Eye (tissue), 1 donor: ENCODE data around the gene AGXT2.
"Not testable (repeated sequence)": the region's sequence is repeated elsewhere in the genome, so short reads cannot be mapped to it uniquely, and the experiment has no call there.

Experiments
- DNase-seq: peaks from one replicate; pipeline ENCODE4 v3.0.0-alpha.2; 2015

AGXT2 gene

DNA sequence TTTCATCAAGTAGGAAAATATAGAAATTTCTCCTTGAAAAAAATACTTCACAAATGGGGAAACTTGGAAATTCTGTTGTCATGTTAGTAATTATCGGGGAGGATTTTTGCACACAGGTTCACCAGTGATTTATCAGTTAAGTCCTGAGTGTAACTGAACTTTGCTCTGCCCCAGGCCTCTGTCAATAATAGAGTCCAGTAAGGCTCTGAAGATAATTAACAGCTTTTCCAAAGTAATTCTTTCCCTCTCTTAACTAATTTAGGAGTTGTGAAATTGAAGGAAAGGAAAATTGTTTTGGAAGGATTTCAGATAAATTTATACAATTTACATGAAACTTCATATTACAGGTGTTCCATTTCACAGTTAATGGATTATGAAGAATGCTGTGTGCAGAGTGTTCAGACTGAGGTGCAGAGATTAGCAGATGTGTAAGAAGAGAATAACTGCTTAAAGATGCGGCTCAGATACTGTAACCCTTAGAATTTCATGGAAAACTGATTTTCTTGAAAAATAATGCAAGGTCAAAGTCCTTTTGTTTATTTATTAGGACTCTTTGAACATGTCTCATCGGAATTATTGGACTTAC is 2.9 kb upstream of the AGXT2 start:
- no peak for DNase-seq

DNA sequence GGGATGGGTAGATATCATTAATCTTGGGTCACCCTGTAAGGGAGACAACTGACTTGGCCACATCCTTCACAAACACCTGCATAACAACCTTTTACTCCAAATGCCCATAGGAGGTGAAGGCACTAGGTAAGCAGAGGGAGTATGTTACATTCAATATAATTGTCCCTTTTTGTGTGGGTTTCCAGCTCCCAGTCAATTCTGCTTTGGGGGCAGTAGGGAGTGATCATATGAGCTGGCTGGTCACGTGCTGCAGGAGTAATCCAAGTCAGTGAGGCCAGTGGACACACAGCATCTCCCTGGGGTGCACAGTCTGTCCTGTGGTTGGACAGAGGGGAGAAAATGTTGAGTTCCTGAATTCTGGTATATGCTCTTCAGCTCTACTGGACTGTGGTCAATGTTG is 1.2 kb upstream of the AGXT2 start:
- no peak for DNase-seq

DNA sequence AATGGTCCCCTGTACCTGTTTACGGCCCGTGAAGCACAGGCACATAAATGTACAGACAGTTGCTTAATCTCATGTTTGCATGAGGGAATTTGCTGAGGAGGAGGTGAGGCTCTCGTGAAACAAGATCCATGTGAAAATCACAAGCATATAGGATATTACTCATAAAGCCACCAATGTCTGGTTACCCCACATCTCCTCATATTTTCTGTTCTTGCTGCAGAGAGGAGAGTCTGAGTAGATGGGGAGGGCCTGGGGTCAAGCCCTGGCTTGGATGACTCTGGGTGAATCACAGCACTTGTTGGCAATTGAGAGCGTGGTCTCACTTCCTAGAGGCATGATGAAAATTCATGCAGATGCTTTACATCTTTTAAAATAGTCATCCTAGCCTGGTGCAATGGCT is 975 bp downstream of the AGXT2 start:
- no peak for DNase-seq

DNA sequence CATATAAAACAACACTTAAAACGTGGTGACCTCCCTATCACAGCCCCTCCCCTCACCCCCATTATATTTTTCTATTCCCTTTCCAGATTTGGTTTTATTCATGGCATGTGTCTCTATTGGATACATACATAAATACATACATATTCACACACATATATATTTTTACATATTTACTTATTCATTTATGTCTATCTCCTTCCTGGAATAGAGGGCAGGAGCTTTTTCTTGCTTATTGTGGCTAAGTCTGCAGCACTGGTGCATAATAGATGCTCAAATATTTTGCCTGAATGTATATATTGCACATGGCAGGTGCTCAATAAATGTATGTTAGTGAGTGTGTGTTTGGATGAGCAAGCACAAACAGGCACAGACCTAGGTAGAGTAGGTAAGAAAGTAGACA is 2.5 kb downstream of the AGXT2 start:
- DNase-seq, result no peak

DNA sequence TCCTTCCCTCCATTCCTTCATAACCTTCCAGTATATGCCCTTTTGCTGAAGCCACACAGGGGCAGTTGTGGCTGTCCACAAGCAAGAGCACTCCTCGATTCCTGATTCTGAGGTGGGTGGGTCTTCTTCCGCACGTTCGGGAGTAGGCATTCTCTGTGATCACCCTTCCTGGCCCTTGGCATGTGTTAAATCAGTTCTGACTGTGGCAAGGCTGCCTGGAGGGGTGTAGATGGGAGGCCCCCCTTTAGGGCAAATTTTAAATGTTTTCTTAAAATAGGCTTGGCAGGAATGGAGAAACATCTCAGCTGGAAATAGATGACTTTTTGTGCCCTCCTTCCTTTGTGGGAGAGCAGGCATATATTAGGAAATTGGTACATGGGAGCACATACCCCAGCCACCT is 3.1 kb downstream of the AGXT2 start:
- DNase-seq, result no peak

DNA sequence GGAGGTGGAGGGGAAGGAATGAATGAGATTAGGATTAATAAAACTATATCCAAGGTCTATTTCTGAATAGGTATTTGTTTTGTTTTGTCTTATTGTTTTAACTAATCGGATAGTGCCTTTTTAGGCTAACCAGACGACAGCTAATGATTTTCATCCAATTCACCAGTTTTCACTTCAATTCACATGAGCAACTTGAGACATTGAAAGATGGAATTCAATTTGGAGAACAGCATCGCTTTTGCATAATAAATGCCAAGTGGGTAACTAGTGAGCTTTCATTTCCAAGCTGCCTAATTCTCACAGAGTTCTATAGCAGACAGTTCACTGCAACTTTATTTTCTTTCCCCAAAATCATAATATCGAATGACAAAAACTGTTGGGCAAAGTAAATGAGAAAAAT is 5.0 kb downstream of the AGXT2 start:
- DNase-seq, result no peak

DNA sequence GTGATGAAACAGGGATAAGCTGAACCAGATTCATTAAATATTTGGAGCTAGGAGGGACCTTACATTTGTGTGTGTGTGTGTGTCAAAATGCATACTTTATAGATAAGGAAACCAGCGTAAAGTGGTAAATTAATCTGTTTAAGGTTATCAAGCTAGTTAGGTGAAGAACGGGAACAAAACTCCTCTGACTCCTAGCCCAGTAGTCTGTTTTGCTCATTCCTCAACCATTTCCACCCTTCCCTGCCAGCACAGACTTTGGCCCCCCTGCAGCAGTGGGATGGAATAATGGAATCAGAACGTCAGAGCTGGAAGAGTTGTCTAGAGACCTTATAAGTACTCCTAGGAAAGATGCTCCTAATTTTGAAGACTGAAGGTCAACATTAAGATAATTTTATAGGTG is 6.5 kb downstream of the AGXT2 start:
- DNase-seq, result no peak

DNA sequence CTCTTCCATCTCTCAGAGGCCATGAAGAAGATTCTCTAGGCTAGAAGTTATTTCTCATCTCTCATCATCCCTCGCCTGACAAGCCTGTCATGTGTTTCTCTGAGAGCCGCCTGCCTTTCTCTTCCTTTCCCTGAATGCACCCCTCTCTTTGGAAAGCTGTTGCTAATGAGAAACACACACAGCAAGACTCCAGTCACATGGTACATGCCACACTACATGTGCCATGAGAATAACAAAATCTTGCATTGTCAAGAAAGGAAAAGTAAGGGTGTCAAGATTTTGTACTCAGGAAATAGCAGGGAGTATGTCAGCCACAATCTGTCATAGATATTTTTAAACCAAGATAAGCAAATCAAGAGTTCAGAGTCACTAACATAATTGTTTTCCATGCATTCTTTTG is 8.9 kb downstream of the AGXT2 start:
- peak; percentile 75 for DNase-seq

DNA sequence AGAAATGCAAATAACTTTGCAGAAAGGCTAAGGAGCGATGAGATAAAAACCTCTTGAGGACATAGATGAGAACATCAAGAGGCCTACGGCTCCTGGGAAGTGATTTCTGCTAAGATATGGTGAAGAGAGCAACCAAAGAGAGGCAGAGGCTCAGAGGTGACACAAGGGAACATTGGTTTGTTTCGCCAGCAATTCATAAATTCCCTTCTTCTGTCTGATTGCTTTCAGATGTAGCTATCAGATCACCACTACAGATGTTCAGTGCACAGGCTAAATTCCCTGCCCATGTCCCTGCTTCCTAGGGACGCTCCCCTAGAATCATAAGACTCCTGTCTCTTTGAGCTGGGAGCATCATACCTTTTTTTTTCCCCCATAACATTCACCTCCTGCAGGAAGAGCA is 11.2 kb downstream of the AGXT2 start:
- DNase-seq, result no peak

DNA sequence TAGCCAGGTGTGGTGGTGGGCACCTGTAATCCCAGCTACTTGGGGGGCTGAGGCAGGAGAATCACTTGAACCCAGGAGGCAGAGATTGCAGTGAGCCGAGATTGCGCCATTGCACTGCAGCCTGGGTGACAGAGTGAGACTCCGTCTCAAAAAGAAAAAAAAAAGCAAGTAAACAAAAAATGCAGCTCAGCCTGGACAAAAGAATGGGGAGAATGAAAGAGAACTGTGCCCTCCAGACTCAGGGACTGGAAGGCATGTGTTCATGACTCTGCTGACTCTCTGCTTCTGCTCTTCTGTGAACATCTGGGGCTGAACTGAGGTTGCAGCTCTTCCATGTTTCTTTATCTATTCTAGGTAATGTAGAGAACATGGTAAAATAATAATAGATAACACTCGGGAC is 11.8 kb downstream of the AGXT2 start:
- DNase-seq, result not testable (repeated sequence)

DNA sequence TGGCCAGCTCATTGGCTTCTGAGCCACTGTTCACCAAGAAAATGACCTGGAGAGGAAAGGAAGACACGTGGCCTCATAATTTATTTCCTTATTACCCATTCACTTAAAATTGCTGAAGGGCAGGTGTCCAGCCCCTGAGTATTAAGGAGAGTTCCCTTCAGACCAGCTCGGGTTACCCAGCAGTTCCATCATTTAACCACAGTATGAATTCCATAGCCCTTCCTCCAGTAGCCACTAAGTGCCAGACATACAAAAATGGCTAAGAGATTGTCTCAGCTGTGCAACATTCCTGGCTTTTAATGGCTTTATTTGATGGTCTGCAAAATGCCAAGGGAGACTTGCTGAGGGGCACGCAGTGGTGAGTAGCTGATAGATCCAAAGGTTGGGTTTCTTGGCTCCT is 12.5 kb downstream of the AGXT2 start:
- no peak for DNase-seq

DNA sequence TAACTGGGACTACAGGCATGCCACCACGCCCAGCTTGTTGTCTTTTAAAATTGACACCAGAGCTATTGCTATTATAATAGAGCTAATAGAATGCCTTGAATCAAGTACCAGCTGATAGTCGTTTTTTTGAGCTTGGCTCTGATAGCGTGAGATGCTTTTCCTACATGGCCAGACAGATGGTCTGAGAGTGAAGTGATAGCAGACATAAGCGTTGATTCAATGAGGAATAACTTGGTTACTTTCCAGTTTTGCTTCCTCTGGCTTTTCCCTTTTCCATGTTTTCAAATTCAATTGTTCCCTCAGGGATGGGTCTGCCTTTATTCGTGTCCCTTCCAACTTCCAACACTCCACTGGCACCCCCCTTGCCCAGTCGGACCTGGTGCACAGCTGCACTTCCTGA is 15.4 kb downstream of the AGXT2 start:
- DNase-seq, result no peak

DNA sequence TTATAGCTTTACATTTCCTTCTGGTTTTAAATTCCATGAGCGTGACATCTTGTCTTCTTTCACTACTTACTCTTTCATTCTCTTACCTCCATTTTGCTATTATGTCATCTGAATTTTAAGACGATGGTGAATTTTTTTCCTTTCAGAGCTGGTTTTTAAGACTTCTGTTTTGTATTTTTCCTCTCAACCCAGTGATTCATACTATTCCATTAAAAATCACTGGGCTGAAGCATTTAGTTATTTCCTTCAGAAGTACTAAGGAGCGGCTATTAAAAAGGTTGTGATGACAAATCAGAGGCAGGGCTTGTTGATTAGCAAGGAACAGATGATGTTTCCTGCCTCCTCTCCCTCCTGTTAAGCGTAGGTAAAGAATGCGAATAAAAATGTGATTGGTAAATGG is 16.5 kb downstream of the AGXT2 start:
- DNase-seq, result no peak

DNA sequence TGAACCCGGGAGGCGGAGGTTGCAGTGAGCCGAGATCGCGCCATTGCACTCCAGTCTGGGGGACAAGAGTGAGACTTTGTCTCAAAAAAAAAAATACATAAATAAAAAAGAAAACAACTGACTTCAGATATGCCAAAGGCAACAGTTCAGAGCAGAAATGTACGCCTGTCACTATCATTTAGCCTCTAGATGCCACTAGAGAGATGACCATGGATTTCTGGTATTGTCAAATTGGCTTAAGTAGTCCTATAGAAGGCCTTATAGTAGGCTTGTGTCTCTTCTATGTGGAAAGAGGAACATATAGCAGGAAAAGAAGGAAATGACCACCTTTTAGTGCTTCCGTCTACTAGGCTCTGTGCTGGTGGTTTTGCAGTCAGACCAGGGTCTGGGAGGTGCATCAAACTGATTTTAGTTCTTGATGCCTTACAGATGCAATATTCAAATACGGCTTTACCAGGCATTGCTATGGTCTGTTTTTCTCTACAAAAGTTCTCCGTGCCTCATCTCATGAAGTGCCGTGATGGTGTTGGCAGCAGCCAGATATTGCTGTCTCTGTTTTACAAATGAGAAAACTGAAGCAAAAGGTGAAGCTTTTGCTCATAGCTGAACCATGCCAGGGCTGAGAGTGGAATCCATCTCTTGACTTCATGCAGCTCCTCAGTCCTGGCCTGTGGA is 17.2 kb downstream of the AGXT2 start:
- DNase-seq, result peak; percentile 23

DNA sequence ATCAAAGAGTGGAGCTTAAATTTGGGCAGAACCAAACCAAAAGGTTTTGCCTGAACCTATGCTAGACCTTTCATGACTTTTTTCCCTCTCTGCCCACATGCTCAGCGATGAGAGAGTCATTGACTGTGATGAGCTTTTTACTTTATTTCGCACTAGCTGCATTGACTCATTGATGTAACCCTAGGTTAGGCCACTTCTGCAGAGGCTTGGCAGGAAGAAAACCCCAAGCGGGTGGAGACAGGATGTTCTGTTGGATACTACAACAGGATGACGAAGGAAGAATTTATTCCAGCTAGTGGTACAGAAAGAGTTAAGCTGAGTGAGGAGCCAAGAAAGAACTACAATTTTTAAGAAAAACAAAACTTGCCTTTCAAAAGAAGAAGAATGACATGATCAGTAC is 18.4 kb downstream of the AGXT2 start:
- DNase-seq, result no peak

DNA sequence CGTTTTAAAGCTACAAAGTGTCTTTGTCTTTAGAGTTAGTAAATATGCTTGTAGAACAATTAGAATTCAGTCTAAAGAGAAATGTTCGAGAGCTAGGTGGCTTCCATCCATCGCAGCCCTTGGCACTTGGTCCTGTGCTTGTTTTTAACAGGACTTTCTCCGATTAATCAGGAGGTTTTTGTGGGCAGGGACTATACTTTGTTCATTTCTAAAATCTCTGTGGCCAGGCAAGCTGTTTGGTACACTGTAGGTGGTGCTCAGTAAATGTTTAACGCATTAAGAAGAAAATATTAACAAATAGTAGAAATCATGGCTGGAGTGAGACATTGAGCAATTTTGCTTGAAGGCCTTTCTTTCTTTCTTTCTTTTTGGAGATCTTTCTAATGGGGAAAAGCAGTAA is 20.8 kb downstream of the AGXT2 start:
- DNase-seq, result no peak

DNA sequence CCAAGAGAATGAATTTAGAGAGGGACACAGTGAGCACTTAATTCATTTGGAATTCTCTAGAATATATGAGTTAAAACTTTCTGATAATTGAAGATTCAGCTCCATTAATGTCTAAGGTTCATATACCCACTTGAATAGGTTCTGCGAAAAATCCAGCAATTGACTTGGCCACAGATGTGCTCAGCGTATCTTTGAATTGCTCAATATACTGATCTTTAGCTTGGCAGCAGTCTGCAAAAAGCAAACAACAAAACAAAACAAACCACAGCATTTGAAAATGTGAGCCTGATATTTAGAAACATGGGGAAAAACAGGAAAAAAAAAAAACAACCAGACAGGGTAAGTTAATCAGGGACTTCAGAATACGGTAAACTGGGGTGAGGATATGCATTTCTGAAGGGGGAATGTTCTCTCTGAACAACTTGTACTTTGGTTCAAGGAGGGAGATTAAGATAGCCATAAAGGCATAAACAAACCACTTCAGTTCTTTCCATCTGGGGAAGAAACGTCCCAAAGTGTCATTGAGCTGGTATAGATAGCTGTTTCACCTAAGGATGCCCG is 21.4 kb downstream of the AGXT2 start:
- DNase-seq, result no peak

DNA sequence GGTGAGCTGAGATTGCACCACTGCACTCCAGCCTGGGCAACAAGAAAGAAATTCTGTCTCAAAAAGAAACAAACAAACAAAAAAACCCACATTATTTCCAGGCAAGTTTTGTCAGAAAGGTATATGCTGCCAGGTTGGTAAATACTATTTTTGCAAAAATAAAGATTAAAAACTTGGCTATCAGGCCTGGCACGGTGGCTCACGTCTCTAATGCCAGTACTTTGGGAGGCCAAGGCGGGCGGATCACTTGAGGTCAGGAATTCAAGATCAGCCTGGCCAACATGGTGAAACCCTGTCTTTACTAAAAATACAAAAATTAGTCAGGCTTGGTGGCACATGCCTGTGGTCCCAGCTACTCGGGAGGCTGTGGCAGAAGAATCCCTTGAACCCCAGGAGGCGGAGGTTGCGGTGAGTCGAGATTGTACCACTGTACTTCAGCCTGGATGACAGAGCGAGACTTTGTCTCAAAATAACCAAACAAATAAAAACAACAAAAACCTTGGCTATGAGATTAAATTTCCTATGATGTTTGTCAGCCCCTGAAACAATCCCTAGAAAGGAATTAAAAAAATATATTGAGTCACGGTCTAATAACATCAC is 22.7 kb downstream of the AGXT2 start:
- DNase-seq, result no peak

DNA sequence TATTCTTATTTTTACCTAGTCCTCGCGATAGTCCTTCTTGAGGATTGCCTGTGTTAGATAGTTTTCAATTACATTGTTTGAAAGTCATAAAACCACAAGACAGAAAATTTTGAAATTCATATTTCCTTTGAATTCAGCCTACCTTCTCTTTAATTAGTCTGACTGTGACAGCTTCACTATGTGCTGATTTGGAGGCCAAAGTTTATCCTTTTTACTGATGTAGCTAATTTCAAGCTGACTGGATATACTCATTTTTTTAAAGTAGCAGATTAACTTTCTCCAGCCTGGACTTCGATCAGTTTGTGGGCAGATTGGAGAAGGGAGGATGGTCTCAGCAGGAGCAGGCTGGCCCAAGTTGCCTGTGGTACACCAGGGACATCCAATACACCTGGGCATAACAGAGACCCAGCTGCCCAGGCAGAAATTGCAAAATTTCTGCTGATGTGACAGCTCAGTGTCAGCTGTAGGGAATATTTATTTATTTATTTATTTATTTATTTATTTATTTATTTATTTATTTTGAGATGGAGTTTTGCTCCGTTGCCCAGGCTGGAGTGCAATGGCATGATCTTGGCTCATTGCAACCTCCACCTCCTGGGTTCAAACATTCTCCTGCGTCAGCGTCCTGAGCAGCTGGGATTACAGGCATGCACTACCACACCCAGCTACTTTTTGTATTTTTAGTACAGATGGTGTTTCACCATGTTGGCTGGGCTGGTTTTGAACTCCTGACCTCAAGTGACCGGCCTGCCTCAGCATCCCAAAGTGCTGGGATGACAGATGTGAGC is 24.2 kb downstream of the AGXT2 start:
- no peak for DNase-seq

DNA sequence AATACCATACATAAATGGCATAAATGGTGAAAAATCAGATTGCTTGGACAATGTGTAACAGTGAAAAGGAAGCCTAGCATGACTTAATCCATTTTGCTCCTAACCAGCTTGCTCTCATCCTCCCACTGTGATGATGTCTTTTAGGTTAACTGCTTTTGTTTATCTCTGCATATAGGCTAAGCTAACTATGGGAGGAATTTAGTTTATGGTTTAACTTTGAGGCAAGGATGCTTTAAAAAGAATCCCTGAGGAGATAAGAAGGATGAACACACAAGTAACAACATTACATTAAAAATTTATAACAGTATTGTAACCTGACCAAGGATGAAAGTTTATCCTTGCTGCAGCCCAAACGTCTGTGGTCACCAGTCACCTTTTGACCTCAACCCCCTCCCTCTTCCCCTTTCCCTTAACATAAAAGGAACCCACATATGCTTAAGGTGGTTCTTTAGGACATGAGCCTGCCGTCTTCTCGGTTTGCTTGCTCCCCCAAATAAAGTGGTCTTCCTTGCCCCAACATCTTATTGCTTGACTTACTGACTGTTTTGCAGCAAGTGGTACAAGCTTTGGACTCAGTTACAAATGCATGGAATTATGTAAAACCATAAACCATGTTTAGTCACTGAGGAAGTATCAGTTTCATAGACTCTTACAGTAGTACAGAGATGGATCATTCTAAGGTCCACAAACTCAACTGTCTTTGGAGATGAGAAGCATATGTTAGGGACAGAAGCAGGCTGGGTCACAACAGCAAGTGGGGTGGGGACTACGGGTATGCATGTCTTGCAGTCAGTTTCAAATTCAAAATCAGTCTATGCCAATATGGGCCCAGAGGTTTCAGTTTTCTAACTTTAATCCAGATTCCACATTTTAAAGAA is 31.3 kb downstream of the AGXT2 start:
- no peak for DNase-seq

DNA sequence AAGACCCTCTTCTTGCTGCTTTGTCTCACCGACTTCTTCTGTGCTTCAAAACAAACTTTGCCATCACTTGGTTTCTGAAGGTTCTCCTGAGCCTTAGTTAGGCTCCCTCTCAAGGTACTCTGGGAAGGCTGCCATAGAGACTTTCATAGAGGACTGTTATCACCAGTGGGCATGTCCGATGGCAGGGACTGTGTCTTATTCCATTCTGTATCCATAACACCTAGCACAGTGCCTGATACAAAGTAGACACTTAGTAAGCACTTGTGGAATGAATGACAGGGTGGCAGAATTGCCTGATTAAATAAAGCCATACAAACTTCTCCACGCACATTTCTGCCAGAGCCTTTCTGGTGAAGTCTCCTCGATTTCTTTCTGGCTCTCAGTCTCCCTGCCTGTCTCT is 32.7 kb downstream of the AGXT2 start:
- no peak for DNase-seq

DNA sequence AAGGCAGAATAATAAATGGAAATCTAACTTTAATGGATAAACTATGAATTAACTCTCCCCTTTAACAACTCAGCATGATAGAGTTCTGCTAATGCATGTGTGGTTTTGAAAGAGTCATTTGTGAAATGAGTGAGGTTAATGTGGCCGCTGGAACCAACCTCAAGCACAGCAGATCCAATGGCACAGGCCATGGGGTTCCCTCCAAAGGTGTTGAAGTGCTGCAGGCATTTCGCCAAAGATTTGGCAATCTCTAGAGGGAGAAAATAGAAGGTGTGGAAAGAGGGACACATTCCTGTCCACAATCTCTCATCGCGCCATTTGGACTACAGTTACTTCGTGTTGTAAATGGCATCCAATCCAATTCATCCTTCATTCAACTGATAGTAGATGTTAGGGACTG is 35.0 kb downstream of the AGXT2 start:
- no peak for DNase-seq

DNA sequence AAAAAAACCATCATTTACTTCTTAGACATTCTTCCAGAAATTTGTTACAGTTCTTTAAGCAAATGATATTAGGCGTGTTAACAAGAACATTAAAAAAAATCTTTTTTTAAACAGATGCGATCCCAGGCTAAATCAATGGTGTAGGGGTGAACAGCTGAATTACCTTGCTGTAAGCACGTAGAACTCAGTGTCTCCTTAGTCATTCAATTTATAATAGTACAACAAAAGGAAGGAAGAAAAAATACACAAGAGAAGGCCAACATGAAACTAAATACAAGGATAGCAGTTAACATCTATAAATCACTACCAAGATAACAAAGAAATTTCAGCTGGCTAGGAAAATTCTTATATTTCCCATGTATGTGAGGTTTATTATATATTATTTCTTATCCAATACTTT is 35.4 kb downstream of the AGXT2 start:
- DNase-seq, result no peak
